NCI-H1048 (cell line): Measurements from ENCODE around the gene CENPX.

ENCODE experiments used
- DNase-seq: peaks from one replicate; lab custom pipeline; 2025; lab: John Stamatoyannopoulos, UW

The CENPX gene

GRCh38 chr17:82055023-82055964, 32.6 kb upstream of the CENPX start:
- no peak for DNase-seq

- no peak for DNase-seq
Observed at GRCh38 chr17:82054351-82055022, 31.8 kb upstream of the CENPX start.

DNA sequence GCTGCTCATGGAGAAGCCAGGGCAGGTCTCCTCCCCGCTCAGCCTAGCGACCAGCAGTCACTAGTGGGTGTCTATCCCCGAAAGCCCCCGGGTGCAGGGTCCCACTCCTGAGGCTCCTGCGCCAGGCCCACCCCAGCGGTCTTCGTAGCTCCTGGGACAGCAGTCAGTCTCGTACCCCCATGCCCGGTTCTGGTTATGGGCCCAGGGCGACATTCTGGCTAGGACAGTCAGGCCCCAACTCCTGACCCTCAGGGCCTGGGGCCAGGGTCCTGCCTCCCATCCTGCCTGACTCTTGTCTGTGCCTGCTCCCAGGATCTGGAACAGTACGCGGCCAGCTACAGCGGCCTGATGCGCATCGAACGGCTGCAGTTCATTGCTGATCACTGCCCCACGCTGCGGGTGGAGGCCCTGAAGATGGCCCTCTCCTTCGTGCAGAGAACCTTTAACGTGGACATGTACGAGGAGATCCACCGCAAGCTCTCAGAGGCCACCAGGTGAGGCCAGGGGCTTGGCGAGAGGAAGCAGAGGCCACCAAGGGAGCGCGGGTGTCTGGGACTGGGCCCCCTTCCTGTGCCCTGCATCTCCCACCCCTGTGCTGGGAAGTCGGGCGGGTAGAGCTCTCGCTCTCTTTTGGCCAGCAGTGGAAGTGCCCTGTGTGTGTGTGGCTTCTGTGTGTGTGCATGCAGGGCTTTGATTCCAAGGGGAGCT, 31.0 kb upstream of the CENPX start:
- no peak for DNase-seq

DNA sequence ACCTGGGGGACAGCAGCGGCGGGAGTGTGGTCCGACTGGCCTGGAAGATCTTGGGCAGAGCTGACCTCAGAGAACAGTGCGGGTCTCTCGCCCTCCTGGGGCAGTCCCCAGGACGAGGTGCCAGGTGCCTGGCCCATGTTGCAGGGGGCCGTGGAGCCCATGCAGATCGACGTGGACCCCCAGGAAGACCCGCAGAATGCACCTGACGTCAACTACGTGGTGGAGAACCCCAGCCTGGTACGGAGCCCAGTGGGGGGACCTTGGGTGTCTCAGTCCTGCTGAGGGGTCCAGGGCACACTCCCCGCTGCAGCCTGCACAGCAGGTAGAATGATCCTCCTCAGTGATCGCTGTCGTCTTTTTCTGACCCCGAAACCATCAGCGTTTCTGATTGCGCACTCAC, 30.5 kb upstream of the CENPX start:
- DNase-seq = no peak

DNA sequence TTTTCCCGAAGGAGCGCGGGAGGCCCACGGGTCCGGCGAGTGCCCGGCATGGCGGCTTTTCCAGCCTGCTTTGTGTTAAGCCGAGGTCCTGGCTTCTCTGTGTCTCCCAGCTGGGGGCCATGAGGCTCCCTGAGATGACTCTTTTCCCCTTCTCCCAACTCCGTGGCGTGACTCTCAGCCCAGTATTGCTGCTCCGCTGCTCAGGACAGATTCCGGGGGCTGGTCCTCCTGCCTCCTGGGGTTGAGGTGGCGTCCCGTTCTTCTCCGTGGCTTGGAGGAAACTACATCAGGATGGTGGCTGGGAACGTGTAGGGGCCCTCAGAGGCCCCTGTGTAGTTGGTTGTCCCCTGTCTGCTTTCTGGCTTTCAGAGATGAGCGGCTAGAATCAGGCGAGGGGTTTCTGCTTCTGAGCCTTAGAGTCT, 30.0 kb upstream of the CENPX start:
- DNase-seq = no peak

GRCh38 chr17:82051776-82052637, 29.3 kb upstream of the CENPX start, which contains the start of the genes GPS1 and RFNG:
TSS of gene GPS1 (plus strand) at chr17:82051898. CDS start at chr17:82051932, 34 bp downstream.
TSS of gene RFNG (minus strand) at chr17:82051811. CDS start at chr17:82051766, 45 bp downstream.
- DNase-seq = no peak

DNA sequence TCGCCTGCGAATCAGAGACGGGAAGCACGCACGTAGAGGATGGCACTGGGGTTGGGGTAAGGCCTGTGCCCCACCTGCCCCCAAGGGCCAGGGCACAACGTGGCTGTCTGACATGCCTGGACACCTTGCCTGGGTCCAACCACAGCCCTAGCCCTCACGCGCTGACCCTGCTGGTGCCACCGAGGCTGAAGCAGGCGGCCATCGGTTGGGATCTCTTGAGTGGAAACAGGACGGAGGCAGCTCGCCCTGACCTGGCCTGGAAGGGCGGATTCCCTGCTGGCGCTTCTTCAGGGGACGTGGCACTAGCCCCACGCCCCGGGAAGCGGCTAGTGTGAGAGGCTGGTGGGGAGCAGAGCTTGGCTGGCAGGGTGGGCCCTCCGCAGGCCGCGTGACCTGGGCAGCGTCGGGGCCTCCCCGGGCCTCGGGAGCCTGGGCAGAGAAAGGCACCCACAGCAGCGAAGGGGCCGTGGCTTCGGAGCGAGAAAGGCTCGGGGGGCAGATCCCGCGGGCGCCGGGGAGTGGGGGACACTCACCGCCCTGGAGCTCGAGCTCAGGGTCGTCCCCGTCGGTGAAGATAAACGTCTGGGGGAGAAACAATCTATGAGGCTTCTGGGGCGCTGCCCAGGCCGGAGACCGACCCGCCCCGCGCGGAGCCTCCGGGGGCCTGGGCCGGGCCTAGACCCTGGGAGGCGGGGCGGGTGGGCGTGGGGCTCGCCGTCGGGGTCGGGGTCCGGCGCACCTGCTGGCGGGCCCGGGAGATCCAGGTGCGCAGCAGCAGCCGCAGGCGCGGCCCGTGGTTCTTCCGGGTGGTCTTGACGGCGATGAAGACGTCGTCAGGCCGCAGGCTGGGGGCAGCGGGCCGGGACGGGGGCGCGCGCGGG, 28.3 kb upstream of the CENPX start:
- no peak for DNase-seq

GRCh38 chr17:82050152-82050760, 27.6 kb upstream of the CENPX start:
- no peak for DNase-seq

DNA sequence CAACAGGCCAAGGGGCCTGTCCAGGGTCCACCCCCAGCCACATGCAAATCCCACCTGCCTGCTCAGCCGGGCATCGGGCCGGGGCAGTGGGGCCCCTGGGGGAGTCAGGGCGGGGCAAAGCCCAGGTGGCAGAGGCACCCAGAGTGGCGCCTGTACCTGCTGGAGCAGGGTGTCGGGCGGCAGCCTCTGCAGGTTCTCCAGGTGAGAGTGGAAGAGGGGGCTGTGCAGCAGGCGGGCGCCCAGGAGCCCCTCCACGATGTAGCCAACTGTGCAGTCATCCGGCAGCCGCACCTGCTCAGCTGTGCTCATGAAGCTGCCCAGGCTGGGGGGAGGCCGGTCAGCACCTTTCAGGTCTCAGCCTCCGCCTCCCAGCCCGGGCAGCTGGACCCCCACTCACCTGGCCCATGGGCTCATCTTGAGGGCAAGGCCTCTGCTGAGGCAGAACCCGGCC, 26.9 kb upstream of the CENPX start:
- DNase-seq = no peak

- DNase-seq = no peak
Observed at GRCh38 chr17:82049106-82049505, 26.4 kb upstream of the CENPX start.

DNA sequence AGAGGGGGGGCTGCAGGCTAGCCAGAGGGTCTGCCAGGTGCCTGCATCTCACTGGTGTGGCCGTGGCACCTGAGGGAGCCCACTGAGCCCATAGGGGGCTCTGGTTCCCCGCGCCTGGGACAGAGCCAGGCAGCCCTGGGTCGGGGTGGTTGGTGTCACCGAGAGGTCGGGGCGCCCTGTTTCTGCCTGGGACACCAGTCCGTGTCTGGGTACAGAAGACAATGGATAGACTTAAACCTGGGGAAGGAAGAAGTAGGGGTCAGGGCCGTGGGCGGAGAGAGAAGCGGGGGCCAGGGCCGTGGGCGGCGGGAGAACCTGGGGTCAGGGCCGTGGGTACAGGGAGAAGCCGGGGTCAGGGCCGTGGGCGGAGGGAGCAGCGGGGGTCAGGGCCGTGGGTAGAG, 25.9 kb upstream of the CENPX start:
- DNase-seq = no peak

GRCh38 chr17:82047914-82048570, 25.4 kb upstream of the CENPX start:
- no peak for DNase-seq

DNA sequence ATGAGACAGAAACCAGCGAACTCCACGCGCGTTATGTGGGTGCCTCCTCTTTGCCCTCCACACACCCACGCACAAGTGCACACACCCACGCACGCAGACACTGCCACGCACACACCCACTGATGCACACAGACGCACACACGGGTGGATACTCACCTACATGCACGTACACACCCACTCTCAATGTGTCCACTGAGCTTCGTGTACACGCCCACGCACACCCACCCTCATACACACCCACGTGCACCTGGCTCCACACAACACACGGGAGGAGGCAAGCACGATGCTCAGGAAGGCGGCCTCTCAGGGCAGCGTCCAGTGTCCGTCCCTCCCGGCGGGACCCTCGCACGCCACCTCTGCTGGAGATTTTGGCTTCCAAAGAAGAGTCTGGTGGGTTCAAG, 24.7 kb upstream of the CENPX start:
- DNase-seq = no peak

DNA sequence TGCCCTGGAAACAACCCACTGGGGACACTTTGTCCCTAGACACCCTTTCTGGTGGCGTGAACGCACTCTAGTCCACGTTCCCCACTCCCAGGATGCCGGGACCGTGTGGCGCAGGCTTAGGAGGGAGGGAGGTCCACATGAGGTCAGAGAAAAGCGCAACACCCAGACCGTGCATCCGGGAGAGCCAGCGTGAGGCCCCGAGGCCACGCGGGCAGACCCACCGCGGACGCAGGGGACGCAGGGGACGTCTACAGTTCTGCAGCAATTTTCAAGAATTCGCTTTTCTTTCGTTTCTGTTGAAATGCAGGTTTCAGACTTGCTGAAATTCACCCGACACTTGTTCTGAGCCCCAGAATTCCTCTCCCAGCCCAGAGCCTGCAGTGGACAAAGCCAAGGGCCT, 24.2 kb upstream of the CENPX start:
- DNase-seq = no peak

DNA sequence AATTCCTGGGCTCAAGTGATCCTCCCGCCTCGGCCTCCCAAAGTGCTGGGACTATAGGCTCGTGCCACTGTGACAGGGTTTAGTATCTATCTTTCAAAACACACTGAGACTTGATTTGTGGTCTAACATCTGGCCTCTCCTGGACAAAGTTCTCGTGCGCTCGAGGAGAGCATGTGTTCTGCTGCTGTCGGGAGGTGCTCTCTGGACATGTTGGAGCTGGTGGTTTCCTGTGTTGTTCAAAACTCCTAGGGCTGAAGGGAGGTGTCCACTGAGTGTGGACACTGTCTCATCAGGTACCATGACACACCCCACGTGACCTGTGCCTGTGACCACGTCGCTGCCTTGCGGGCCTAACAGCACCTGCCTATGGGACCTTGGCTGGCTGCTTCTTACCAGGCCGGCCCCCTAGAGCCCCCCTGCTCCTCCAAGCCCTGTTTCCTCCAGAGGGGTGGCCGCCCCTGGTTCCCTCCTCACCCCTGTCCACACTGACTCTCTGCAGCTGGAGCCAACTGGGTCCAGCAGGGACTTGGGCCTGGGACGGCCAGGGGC, 23.3 kb upstream of the CENPX start:
- DNase-seq = no peak

GRCh38 chr17:82043507-82043906, 20.8 kb upstream of the CENPX start:
- DNase-seq = no peak

GRCh38 chr17:82042649-82043048, 20.0 kb upstream of the CENPX start:
- no peak for DNase-seq

DNA sequence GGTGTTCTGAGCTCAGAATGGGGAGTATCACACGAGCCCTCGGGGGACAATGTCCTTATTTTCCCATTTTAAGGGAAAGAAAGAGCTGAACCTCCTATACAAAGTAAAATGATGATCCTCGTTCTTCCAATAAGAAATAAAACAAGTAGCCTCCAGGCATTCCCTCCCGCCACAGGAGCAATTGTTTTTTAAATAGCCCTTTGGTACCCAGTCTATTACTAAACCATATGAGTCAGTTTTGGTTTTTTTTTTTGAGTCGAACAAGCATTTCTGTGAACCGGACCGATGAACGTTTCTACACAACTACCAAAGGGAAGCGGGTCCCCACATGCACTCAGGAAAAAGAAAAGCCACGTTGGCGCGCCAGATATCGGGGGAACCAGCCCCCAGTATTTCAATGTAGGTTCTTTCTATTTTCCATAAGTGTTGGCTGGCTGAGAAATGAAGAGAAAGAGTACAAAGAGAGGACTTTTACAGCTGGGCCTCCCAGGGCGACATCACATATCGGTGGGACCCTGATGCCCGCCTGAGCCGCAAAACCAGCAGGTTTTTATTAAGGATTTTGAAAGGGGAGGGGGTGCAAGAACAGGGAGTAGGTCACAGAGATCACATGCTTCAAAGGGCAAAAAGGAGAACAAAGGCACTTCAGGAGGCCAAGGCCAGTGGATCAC, 18.6 kb upstream of the CENPX start:
- no peak for DNase-seq
